Hematopoietic multipotent progenitor cell treated with erythropoietin and hydrocortisone succinate and interleukin-3 and kit ligand, for 15 days (in vitro differentiated cells): Measurements from ENCODE around the gene SEPTIN6.

Experiments used
- DNase-seq: peaks from one replicate; pipeline ENCODE4 v3.0.0-alpha.2; 2015; ENCODE audit warnings: low spot score

The SEPTIN6 gene

DNA sequence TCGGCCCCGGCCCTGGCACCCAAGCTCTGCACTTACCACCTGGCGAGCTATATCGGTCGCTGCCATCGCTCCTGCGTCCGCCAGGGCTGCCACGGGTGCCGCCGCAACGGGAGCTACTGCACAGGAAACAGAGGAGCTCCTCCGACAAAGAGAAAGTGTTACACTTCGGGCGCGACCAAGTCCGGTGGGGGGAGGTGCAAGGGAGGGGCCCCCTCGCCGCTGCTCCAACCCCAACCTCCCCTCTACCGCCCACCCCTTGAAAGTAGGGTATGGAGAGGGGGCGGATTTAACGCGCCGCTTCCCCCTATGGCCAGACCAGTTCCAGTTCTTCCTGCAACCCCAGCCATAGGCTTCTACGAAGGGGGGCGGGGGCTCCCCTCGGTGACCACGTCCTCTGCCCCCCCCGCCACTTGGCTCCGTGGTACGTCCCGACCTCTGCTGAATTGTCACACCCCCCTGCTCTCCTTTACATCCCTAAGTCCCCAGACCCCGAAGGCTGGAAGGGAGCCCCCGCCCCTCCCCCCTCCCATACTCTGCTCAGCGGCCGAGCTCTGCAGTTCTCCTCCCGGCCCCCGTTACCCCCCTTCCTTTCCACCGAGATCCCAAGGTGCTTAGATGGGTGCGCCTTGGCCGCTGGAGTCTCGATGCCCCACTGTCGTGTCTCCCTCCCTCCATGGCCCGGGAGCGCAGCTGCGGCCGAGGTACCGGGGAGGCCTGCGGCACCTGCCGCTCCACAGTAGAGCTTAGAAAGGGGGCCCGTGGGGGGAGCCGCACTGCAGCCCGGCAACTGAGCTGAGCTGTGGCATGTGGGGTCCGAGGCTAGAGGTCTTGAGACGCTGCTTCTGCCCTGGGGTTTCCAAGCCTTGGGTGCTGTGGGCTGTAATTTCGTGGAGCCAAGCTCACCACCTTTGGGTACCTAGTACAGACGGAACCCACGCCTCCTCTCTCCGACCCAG, at the start of gene SEPTIN6:
SEPTIN6 (minus strand) TSS at position 129 of the 956 bp plus-strand sequence; CDS start at position 66, 63 bp downstream.
- DNase-seq: peak; percentile 4

DNA sequence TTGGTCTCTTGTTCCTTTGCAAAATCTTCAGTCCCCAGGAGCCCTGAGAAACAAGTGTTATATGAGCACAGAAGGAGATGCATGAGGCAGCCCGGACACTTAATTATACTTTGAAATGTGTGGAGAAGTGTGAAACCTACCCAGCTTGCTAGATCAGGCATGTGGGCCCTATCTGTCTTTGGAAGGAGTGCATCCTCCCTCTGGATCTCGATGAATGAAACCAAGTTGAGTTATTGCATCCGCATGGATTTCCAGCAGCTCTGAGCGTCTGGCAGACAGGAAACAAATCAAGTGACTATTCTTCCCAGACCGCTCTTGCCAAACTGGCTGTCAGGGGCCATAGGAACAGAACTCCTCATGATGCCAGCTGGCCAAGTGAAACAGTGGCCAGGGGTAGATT, 45.8 kb upstream of the SEPTIN6 start:
- DNase-seq: no peak

DNA sequence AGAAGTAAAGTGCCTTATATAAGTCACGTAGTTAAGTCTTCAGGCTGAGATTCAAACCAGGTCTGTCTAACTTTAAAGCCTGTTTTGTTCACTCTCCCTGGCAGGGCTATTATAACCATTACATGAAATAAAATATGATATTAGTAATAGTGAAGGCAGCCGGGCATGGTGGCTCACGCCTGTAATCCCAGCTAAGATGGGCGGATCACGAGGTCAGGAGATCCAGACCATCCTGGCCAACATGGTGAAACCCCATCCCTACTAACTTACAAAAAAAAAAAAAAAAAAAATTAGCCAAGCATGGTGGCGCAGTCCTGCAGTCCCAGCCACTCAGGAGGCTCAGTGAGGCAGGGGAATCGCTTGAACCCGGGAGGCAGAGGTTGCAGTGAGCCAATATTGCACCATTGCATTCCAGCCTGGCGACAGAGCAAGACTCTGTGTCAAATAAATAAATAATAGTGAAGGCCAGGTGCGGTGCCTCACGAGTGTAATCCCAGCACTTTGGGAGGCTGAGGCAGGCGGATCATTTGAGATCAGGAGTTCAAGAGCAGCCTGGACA, 43.3 kb upstream of the SEPTIN6 start:
- DNase-seq: no peak

DNA sequence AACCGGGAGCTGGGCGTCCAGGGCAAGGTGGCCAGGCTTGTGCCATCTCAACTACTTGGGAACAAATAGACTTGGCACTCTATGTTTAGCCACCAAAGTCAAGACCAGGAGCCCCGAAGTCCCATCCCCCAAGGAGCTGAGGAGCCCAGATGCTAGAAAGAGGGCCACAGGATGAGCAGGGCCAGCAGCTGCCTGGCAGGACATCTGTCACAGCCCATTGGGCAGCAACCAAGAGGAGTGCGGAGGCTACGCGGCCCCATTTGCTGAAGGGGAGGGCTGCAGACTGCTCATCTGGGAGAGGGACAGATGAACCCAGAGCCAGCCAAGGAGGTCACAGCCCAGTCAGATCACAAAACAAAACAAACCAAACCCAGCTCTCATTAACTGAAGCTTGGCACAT, 42.5 kb upstream of the SEPTIN6 start:
- no peak for DNase-seq

DNA sequence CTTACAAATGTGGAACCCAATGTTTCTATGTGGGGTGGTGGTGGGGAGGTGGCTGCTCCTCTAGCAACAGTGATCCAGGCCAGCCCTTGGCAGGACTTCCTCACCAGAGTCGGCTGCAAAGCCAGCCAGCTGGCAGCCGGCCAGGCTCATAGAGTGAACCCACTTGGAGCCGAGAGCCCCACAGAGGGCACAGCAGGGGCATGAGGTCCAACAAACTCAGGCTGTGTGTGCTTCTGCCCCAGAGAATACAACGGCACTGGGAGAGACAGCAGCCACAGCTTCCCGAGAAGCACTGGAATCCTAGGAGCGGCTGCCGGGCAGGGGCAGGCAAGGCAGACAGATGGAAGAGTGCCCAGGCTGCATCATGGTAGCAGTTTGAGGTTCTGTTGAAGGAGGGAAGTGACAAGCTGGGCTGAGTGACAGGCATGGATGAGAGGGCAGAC, 42.0 kb upstream of the SEPTIN6 start:
- no peak for DNase-seq

DNA sequence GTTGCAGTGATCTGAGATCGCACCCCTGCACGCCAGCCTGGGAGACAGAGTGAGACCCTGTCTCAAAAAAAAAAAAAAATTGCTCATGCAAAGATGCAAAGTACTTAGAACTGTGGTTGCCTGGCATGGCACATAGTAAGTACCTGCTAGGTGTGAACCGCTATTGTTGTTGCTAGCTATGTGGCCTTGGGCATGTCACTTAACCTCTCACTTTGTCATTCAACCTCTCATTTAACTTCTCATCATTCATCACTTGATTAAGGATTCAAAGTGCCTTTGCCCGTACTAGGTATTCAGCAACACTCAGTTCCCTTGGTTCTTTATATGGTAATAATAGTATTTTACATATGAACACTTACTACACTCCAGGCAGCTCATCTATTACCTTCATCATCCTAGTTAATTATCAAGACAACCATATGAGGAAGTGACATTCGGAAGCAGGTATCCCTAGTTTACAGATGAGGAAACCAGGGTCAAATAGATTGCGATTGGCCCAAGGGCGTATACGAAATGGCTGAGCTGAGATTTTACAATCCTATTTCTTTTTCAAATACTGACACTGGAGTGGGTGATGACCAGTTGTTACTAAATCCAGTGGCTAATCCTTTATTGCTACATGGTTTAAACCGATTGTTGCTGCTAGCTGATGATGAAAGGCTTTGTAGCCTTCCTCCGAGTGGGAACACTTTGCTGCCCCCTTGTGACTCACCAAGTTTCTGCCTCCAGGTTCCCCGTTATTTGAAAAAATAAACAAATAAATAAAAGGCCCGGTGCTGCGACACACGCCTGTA, 36.6 kb upstream of the SEPTIN6 start:
- DNase-seq: peak; percentile 39

DNA sequence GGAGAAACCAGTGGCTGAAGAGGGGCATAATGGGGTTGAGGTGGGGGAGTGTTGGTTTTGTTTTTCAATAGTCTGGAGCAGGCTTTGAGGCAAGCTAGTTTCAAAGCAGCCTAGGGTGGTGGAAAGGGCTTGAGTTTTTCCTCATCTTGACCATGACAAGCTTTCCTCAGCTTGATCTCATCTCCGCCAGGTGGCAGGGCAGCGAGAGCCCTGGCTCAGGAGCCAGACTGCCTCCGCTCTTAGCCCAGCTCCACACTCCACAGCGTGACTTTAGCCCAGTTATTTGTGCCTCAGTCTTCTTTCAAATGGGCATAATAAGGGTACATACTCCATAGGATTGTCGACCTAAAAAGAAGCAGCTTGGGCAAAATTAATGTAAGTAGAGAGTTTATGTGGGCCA, 35.5 kb upstream of the SEPTIN6 start:
- DNase-seq: no peak

DNA sequence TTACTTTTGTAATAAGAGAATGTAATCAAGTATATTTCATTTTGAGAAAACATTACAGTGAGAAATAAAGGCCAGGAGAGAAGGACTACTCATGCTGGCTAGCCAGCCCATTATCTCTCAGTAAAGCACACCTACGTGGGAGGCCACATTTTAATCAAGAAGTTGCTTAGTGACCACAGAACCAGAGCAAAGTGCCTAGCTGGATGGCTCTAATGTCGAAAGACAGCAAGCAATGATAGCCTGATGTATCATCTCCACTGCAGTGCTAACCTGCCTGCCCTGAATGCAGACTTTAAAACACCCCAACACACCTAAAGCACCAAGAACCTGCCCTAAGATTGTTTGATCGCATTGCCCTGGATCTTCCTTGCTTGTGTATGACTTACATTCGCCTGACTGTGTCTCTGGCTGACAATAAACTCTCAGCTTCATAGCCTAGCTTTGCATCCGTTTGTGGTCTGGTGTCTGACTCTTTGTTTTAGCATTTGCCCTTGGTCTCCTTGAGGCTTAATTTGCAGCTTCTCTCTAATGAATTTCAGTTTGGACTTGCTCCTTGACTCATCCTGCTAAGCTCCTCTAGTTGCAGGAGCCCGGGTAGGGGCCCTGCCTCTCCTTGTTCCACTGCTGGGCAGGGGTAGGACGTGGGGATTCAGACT, 34.1 kb upstream of the SEPTIN6 start:
- no peak for DNase-seq

DNA sequence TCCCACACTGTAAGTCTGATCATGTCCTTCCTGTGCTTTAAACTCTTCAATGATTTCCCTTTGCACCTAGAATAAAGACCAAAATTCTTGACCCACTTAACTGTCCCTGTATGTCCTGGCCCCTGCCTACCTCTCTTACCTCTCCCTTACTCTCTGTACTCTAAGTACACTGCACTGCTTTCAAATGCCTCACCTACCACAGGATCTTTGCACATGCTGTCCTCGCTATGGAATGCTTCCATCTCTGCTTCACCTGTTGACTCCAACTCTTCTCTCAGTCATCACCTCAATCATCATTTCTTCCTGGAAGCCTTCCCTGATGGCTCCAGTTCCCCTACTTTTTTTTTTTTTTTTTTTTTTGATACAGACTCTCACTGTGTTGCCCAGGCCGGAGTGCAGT, 29.0 kb upstream of the SEPTIN6 start:
- DNase-seq: no peak

DNA sequence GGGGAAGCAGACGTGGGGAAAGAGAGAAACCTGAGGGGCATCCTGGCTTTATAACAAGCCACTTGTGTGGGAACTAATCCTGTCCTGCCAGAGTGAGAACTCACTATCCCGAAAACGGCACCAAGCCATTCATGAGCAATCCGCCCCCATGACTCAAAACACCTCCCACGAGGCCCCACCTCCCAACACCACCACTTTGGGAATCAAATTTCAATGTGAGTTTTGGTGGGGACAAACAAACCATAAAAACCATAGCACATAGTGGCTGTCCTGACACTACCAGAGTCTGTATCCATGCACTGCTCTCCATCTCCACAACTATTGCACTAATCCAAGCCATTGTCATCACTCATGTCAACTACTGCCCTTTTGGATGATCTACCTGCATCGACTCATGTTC, 28.5 kb upstream of the SEPTIN6 start:
- no peak for DNase-seq

DNA sequence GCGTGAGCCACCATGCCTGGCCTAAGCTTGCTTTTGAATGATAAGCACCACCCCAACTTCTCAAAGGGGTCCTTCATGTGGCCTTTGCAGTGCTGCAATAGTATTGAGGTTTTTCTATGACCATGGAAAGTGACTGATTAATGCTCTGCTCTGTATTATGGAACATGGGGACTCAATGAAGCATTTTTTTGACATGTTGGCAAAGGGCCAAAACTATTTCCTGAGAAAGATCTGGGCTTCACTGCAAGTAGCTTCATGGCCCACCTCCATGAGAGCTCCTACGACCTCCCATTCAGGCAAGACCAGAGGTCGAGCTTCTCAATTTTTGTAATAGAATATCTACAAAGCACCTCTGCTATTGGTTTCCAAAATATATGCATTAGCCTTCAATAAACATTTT, 16.7 kb upstream of the SEPTIN6 start:
- no peak for DNase-seq

DNA sequence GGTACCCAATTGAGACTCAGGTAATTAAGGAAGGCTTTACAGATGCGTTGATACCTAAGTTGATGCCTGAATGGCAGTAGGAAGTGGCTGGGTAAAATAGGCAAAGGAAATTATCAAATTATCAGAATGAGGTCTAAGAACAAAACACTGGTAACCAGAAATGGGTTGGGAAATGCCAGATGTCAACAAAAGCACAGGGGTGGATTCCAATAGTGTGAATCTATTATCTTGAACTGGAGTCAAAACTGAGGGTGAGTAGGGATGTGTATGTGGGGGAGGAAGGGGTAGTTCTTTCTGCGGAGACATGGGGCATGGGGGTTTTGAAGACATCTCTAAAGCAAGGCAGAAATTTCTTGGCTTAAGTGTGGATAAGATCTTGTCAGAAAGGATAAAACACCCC, 16.0 kb upstream of the SEPTIN6 start:
- DNase-seq: no peak

DNA sequence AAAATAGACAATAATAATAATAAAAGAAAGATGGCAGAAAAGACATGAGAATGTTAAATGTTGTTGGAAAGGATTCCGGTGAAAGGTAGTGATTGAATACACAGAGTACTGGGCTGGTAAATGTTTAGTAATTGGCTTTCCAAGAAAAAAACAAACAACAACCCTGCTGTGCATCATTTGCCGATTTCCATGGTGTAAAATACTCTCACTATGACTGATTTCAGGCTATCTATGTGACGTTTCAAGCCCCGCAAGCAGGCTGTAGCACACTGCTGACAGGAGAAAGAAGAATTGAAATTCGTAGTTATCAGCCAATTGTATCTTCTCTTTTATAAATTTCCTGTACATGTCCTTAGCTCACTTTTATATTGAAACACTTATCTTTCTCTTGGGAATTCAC, 13.6 kb upstream of the SEPTIN6 start:
- DNase-seq: no peak

DNA sequence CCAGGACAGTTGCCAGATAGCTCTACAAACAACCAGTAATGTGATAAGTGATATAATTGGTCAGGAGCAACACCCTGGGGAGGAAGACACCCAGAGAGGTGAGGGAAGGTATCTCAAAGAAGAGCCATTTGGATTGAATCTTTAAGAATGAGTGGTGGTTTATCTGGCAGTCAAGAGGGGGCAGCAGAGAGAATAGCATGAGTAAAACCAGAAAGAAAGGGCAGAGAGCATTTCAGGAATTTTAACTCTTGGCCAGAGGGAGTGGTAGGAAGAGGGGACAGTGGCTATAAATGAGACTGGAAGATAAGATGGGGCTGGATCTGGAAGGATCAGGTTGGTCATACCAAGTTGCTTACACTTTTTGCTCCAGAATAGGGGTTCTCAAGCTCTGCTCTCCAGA, 5.9 kb upstream of the SEPTIN6 start:
- peak; percentile 3 for DNase-seq

DNA sequence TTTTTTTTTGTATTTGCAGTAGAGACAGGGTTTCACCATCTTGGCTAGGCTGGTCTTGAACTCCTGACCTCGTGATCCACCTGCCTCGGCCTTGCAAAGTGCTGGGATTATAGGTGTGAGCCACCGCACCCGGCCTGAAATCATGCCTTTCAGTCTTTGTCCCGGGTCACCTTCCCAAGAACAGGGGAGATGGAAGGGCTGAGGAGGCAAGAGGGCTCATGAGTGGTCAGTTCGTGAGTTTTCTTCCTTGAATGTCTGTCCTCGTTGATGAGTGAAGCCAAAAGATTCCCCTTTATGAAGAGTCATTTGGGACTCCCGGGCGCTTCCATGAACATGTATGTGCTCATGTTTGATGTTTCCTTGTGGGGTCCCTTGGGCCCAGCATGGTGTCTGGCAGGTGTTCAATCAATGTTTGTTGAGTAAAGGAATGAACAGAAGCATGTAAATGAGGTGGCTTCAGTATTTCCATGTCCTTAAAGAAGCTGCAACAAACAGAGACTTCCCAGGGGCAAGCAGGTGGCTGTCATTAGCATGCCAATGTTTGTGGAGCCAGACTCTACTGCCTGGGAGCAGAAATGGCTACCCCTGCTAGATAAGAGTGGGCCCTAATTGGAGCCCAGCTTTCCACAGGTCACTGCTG, 3.4 kb upstream of the SEPTIN6 start:
- no peak for DNase-seq

DNA sequence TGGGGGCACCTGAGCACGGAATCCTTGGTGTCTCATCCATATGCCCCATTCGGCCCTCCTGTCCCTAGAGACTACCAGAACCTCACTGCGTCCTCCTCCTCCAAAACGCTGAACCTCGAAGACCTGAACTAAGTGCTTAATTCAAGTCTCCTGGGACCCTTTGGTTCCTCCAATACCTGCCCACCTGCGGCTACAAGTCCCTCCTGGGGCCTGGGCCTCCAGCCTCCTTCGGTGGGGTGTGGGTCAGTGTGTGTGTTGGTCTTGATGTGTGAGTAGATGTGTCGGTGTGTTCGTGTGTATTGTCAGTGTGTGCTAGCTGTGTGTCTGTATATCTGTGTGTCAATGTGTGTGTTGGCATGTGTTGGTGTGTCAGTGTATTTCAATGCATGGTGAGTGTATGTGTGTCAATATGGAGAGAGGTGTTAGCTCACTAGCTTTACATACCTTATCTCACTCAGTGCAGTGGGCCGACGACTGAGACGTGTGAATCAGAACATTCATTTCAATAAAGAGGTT, 2.6 kb upstream of the SEPTIN6 start:
- DNase-seq: no peak

DNA sequence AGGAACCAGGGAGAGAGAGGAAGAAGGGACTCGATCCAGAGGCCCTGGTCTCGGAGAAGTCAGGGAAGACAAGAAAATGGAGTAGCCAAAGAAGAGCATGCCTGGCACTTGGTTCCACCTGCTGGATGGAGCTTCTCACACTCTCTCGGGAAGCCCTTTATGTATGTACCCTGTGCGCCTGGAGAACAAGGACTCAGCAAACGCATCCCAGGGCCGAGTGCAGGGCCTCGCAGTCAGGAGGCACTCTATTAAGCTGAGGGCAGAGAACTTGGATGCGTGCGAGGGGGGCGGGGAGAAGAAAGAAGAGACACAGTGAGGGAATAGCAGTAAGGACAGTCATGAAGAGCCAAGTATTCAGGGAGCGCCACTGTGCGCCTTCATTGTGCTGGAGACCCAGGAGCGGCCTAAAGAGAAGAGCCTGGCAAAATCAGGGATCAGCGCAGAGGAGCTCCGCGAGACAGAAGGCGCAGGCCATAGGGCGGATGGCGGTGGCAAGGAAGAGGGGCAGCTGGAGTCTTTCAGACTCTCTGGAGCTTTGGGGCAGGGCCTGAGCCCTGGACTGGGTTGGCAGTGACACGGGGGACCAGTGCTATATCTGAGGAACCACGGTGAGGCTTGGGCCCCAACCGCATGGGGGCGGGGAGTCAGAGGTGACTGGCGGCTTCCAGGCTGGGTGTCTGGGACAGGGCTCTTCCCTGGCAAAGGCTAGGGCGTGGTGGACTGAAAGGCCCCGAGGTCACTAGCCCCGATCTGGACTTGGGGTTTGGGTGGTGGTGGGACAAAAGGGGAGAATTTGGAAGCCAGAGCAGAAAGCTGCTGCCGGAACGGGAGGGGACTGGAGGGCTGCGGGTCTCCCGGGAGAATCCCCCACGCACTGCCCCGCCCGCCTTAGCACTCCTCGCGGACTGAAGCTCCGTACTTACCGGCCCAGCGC, 1.9 kb upstream of the SEPTIN6 start:
- no peak for DNase-seq

DNA sequence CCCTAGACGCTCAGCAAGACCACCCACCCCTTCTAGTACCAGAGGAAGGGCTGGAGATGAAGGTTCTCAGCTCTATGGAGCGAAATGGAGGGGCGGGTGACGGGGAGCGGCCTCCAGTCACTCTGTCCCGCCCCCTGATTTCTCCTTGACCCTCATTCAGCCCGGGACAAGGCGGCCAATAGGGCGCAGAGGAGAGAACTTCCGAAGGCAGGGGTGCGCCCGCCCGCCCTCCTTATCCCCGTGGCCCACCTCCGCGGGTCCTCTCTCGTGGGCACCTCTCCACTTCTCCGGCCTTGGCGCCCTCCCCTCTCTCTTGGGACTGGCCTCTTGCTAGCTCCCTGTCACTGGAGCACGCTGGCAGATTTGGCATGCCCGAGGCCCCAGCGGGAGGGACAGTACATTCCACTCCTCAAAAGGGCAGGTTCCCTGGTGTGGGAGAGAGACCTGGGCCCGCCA, 1.1 kb upstream of the SEPTIN6 start:
- no peak for DNase-seq

DNA sequence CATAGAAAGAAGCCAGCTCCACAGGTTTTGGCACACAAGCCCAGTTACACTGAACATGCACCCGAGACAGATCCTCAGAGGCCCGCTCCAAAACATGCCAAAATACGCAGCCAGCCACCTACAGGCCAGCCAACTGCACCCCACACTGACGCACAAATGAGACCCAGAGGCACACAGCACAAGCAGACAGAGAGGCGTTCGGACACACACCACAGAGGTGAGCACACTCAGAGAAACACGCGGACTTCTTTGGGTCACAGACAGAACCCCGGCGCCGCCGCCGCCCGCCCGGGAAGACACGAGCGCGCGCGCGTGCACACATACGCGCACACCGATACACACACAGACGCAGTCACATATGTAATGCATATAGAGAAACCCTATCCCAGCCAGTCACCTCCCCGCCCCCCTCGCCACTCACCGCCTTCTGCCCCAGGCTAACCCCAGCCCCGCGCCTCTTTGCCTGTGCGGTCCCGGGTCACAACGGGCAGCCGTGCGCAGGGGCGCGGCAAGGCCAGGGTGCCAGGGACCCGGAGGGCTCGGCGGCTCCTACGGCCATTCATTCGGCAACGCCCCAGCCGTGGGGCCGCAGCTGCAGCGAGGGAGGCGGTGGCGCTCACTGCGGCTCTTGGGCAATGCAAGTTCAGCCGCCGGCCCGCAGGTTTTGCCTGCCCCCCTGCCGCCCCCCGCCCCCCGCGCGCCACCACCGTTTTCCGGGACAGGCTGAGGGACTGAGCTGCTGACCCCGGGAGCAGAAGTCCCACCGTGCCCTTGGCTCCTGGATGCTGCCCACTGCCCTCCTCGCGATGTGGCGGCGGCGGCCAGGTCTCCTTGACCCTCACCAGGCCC, 553 bp downstream of the SEPTIN6 start:
- DNase-seq: no peak
